Cardiac atrium fibroblast (primary cell): ENCODE measurements around the gene USP17L21. TPM values are rescaled to one million over a fixed set of nuclear protein-coding genes. Genes with fewer than 3 reads are reported as not detected.

ENCODE experiments used
- total RNA-seq: library from RNA; depleted of rRNA; stranded (reverse); fragments of >200 nt; gene quantifications from 2 replicates; pipeline ENCODE4 v1.2.3, GENCODE V29; 2015

The USP17L21 gene
- not detected in 2 replicates for total RNA-seq

GRCh38 chr4:9262572-9262971 is at the start of gene USP17L21:
Gene USP17L21 (plus strand): TSS chr4:9262872. CDS start chr4:9262872, 0 bp downstream.

GRCh38 chr4:9215105-9215504 is 47.6 kb upstream of the USP17L21 start, which contains the start of gene USP17L11:
Gene USP17L11 (plus strand): TSS chr4:9215405. CDS start chr4:9215405, 0 bp downstream.

GRCh38 chr4:9219852-9220251 is 42.8 kb upstream of the USP17L21 start, which contains the start of gene USP17L12:
Gene USP17L12 (plus strand): TSS chr4:9220152. CDS start chr4:9220152, 0 bp downstream.

GRCh38 chr4:9224596-9224995 is 38.1 kb upstream of the USP17L21 start, which contains the start of gene USP17L13:
Gene USP17L13 (plus strand): TSS chr4:9224896. CDS start chr4:9224896, 0 bp downstream.

GRCh38 chr4:9234085-9234484 is 28.6 kb upstream of the USP17L21 start, which contains the start of gene USP17L15:
Gene USP17L15 (plus strand): TSS chr4:9234385. CDS start chr4:9234385, 0 bp downstream.

GRCh38 chr4:9243579-9243978 is 19.1 kb upstream of the USP17L21 start, which contains the start of gene USP17L17:
Gene USP17L17 (plus strand): TSS chr4:9243879. CDS start chr4:9243879, 0 bp downstream.

GRCh38 chr4:9247953-9248680 is 14.6 kb upstream of the USP17L21 start, which contains the start of gene USP17L18:
Gene USP17L18 (plus strand): TSS chr4:9248630. CDS start chr4:9248630, 0 bp downstream.

GRCh38 chr4:9253078-9253477 is 9.6 kb upstream of the USP17L21 start, which contains the start of gene USP17L19:
Gene USP17L19 (plus strand): TSS chr4:9253378. CDS start chr4:9253378, 0 bp downstream.

GRCh38 chr4:9257824-9258223 is 4.8 kb upstream of the USP17L21 start, which contains the start of gene USP17L20:
Gene USP17L20 (plus strand): TSS chr4:9258124. CDS start chr4:9258124, 0 bp downstream.

GRCh38 chr4:9267319-9267718 is 4.6 kb downstream of the USP17L21 start, which contains the start of gene USP17L22:
Gene USP17L22 (plus strand): TSS chr4:9267619. CDS start chr4:9267619, 0 bp downstream.

Other genes with a start within 250 kb of the USP17L21 start
- not detected in 2 replicates for gene FAM90A26, start 92.5 kb upstream of the USP17L21 start, total RNA-seq
- gene USP17L10, start 52.2 kb upstream of the USP17L21 start, total RNA-seq, result not detected in 2 replicates
- not detected in 2 replicates for gene USP17L11, start 47.5 kb upstream of the USP17L21 start, total RNA-seq
- gene USP17L12, start 42.7 kb upstream of the USP17L21 start, total RNA-seq, result not detected in 2 replicates
- not detected in 2 replicates for gene USP17L13, start 38.0 kb upstream of the USP17L21 start, total RNA-seq
- not detected in 2 replicates for gene USP17L15, start 28.5 kb upstream of the USP17L21 start, total RNA-seq
- gene USP17L17, start 19.0 kb upstream of the USP17L21 start, total RNA-seq, result not detected in 2 replicates
- not detected in 2 replicates for gene USP17L18, start 14.2 kb upstream of the USP17L21 start, total RNA-seq
- not detected in 2 replicates for gene USP17L19, start 9.5 kb upstream of the USP17L21 start, total RNA-seq
- gene USP17L20, start 4.7 kb upstream of the USP17L21 start, total RNA-seq, result not detected in 2 replicates
- gene USP17L22, start 4.7 kb downstream of the USP17L21 start, total RNA-seq, result not detected in 2 replicates
- not detected in 2 replicates for gene USP17L24, start 62.3 kb downstream of the USP17L21 start, total RNA-seq
- not detected in 2 replicates for gene USP17L25, start 67.0 kb downstream of the USP17L21 start, total RNA-seq
- not detected in 2 replicates for gene USP17L26, start 71.8 kb downstream of the USP17L21 start, total RNA-seq
- gene USP17L5, start 76.5 kb downstream of the USP17L21 start, total RNA-seq, result not detected in 2 replicates
- gene USP17L27, start 81.3 kb downstream of the USP17L21 start, total RNA-seq, result not detected in 2 replicates
- gene USP17L28, start 86.0 kb downstream of the USP17L21 start, total RNA-seq, result not detected in 2 replicates
- not detected in 2 replicates for gene USP17L29, start 90.8 kb downstream of the USP17L21 start, total RNA-seq
- not detected in 2 replicates for gene USP17L30, start 100.3 kb downstream of the USP17L21 start, total RNA-seq
- not detected in 2 replicates for gene DEFB131A, start 181.5 kb downstream of the USP17L21 start, total RNA-seq